DMS153 (cell line): ENCODE results near the gene PARVA.
"Not testable (repeated sequence)": the region's sequence is repeated elsewhere in the genome, so short reads cannot be mapped to it uniquely, and the experiment has no call there.

ENCODE experiments used
- DNase-seq: peaks from one replicate; lab custom pipeline; 2025; lab: John Stamatoyannopoulos, UW

PARVA gene, protein sequence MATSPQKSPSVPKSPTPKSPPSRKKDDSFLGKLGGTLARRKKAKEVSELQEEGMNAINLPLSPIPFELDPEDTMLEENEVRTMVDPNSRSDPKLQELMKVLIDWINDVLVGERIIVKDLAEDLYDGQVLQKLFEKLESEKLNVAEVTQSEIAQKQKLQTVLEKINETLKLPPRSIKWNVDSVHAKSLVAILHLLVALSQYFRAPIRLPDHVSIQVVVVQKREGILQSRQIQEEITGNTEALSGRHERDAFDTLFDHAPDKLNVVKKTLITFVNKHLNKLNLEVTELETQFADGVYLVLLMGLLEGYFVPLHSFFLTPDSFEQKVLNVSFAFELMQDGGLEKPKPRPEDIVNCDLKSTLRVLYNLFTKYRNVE

DNA sequence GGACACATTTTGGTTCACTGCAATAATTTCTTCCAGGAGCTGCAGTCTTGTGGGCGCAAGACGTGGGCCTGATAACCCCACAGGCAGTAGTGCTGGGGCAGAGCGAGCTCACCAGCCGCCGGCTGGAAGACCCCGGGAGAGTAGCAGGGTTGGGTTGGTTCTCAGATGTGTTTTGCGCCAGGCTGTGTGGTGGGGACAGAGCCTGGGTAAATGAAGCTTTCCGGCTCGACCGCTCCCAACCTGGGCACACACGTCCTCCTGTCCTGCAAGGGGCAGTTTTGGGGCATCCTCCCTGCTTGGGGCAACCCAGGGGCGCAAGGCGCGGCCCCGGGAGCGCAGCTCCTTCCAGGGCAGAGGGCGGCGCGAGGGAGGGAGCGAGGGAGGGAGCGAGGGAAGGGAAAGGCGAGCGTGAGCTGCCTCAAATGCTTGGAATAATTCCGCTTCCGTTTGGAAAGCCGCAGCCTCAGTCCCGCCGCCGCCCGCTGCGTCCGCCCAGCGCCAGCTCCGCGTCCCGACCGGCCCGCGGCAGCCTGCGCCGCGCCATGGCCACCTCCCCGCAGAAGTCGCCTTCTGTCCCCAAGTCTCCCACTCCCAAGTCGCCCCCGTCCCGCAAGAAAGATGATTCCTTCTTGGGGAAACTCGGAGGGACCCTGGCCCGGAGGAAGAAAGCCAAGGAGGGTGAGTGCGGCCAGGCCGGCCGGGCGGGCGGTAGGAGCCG is at the start of gene PARVA:
TSS of gene PARVA (plus strand) at position 466 of the 718 bp plus-strand sequence. CDS start at position 543, 77 bp downstream.
- peak; percentile 15 for DNase-seq

DNA sequence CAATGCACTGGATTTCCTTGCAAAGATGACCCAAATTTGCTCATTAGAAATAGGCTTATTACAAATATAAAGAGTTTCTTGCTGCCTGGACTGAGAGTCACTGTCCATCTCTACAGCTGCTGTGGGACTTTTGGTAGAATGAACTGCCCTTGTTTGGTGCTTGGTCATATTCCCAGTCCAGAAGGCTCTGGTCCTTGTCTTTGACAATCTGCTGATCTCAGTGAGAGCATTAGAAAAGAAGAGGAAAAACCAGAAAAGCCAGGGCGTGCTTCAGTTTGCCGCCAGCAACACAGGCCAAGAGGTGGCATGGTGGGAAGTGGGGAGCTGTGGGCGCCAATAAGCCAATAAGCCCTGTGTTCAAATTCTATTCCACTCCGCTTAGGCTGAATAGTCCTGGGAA is 48.2 kb upstream of the PARVA start:
- no peak for DNase-seq

DNA sequence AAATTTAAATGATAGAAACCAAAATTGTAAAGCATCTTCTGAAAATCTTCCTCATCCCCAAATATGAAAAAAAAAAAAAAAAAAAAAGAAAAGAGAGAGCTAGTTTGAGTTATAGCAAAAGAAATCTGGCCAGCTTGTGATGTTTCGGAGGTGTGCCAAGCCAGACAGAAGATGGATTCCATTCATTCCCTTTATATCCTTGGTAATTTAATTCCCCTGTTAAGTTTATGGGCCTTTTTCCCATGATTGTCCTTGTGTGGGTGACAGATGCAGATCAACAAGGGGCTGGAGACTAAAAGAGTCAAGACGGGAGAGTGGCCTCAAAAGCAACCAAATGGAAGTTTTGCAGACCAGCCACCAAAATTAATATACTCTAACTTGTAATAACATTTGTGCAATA is 47.6 kb upstream of the PARVA start:
- no peak for DNase-seq

DNA sequence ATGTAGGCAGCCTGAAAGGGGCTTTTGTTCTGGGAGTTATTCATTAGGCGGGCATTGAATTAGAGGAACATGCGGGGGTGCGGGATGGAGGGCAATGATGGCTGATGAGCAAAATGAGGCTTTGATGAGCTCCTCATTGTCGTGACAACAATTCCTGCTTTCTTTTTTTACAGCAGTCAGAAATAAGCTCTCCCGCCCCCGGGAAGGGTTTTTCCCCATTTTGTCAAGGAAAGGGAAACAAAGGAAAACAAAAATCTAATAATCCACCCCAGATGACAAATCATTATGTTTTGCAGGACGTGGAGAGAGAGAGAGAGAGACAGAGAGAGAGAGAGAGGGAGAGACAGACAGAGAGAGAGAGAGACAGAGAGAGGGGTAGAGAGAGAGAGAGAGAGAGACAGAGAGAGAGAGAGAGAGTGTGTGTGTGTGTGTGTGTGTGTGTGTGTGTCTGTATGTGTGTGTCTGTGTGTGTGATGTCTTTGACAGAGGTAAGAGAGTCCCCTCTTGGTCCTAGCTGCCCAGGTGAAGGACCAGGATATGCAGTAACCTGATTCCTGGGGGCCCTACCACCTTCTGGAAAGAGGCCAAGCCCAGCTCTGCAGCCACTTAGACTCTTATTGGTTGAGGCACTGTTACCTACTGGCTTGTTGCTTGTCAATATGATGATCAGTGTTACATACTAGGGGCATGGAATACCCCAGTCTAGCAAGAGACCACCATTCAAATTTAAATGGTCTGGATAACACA is 46.7 kb upstream of the PARVA start:
- peak; percentile 72 for DNase-seq

DNA sequence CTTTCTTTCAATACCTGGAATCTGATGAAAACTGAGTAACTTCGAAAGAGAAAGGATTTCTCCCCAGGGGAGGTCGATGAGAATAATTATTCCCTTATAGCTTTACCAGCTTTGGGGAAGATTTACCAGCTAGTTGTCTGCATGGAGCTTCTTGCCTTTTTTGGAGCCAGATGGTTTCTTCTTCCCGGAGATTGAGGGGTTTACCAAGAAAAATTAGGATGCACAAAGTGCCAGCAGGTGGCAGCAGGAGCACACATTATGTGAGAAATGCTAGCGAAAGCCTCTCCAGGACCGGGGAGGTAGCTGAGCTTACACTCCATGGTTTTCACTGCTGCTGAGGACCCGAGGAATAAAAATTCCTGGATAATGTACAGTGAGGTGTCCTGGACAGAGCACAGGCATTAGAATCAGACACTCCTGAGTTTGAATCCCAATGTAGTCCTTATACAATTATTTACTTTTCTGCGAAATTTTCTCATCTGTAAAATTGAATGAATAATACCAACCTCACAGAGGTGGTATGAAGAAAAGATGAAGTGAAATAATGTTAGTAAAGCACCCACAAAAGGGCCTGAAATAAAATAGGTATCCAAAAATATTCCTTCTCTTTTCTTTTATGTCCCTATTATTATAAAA is 46.0 kb upstream of the PARVA start:
- DNase-seq: peak; percentile 86

DNA sequence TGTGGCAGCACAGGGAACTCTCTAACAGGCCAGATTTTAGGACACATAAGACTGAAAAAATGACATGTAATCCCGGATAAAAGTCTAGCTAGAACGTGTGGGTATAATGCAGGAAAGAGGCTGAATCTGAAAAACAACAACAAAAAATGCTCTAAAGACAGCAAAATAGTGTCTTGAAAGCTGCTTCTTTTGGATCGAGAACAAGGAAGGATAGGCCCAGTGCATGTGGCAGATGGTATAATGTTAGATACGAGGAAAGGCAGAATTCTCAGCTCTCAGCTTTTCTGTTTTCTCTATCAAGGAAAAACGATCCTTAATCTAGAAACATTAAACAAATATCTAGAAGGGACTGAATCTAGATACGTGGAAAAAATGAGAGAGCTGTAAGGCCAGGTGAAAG is 33.8 kb upstream of the PARVA start:
- no peak for DNase-seq

DNA sequence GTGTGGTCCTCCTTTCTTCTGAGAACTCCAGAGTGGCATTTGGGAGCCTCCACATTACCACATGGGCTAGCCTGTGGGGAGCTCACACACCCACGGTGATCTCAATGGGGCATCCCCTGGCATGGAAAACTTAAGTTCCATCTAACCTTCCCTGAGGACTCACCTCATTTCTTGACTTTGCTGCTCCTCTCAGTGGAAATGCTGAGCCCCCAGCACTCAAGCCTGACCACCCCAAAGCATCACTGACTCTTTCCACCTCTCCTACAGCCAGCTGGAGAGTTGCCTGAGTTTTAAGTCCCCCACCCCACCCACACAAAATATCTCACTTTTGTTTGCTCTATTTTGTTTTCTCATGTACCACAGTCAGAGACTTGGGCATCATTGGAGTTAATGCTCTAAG is 23.8 kb upstream of the PARVA start:
- no peak for DNase-seq

DNA sequence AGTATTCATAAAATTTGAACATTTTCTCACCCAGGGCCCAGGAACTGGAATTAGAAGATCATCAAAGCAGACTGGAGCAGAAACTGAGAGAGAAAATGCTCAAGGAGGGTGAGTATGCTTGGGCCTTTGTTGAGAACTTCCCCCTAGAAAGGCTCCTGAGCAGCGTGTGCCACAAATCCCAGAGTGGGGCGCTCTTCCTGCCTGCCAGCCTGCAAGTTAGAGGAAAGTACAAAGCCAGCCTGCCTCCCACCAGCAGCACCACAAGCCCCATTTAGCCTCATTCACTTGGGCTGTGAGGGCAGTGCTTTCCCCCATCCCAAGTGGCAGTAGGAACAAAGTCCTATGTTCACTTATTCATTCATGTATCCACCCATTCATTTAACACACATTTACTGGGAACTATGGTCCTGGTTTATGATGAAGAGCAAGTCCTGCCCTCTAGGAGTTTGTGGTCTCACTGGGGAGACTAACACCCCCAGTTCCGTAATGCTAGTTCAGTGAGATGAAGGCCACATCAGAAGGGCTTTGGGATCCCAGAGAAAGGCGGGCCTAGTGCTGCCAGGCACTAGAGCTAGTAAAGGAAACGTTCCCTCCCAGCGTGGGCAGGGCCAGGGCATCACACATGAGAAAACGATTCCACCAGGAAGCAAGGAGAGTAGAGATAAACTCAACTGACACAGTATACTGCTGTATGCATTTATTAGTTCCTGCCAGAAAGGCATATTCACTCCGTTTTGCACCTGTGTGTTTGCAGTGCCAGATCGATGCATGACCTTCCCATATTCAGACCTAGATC is 22.4 kb upstream of the PARVA start:
- DNase-seq: no peak

DNA sequence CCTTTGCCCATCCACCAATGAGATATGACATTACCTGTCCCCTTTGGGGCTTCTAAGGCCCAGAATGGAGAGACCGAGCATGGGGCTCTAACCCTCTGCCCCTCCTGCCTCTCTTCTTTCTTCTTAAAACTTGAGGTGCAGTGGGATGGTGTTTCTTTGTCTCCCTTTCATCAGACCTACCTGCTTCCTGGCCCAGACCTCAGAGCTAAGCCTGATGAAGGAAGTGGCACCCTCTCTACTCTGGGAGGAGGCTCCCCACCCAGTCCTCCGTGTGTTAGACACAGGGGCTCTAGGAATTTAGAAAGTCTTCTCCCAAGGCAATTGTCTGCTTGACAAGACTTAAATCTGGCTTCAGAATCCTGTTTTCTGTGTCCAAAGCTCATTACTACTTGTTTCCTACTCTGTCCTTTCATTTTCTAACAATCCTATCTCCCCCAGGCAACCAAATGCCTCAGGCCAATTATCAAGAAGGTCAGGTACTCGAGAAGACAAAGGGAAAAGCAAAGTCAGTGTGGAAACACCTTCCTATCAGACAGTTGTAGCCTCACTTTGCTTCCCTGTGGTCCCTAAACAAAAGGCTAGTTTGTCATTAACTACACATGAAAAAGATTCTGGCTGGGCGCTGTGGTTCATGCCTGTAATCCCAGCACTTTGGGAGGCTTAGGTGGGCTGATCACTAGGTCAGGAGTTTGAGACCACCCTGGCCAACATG is 20.3 kb upstream of the PARVA start:
- DNase-seq: no peak

DNA sequence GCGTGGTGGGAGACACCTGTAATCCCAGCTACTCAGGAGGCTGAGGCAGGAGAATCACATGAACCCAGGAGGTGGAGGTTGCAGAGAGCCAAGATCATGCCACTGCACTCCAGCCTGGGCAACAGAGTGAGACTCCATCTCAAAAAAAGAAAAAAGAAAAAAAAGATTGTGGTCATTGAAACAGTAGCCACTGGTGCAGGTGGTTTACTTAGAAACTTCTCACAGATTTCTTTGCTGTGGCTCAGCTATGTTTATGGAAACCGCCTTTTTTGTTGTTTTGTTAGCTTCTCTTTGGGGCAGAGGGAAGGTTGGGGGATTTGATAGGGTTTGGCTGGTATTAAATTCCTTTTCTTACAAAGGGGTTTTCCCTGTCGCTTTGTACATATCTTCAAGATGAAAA is 19.7 kb upstream of the PARVA start:
- DNase-seq: not testable (repeated sequence)

DNA sequence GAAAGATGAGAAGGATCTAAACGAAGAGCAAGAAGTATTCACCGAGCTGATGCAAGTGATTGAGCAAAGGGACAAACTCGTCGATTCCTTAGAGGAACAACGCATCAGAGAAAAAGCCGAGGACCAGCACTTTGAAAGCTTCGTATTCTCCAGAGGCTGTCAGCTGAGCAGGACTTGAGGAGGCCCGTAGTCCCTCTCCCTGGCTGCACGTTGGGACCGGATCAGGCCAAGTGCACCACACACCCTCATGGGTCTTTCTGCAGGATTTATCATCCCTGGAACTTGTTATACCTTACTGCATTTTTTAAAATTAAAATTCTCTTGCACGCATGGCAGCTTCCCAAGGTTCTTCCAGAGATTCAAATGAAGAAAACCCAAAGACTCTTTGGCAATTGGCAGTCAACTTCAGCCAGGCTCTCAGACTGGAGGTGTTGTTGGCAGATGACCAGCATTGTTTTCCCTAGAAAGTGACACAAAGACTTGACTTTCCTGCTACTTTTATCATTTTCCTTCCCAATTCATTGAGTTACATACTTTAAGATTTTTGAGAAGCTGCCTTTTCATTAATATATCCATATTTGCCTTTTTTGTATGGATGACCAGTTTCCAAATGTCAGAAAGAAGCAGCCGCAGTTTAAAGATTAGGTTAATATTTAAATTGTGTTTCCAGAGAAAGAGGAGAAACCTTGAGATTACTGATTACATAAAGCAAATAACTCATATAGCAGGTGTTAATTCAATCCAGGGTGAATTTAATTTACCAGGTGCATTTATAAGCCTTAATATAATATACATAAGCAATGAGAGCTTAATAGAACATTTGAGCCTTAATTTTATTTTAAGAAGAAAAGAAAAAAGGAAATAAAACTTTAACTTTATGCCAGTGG is 18.8 kb upstream of the PARVA start:
- no peak for DNase-seq

DNA sequence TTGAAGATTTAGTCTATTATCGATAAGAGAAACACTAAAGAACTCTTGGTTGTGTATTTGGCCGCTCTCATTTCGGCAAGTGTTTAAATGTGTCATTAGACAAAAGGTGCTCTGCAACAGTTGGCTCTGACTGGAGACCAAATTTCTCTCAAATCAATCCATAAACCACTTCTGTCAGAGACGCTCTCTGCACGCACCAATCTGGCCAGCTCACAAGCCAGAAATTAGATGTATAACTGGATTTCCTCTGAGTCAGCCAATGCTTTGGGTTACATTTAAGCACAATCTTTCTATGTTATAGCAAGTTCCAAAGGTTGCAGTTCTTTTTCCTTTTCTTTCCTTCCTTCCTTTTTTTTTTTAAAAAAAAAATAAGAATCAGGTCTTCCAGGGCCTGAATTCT is 17.6 kb upstream of the PARVA start:
- DNase-seq: no peak

DNA sequence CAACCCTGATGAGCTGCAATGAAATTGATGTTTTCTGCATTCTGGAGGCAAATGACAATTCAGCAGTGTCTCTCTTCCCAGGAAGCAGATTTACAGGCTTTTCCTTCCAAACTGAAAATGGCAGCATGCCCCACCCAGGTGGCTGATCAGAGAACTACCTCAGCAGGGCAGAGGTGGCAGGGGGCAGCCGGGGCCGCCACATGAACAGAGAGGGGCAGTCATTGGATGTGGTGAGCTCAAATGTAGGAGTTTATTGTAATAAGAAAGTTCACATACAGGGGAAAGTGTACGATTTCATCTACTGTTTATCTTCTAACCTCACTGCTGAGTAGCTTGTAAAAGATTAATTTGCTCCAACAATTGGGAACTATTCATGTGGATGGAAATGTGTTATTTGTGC is 15.7 kb upstream of the PARVA start:
- no peak for DNase-seq

DNA sequence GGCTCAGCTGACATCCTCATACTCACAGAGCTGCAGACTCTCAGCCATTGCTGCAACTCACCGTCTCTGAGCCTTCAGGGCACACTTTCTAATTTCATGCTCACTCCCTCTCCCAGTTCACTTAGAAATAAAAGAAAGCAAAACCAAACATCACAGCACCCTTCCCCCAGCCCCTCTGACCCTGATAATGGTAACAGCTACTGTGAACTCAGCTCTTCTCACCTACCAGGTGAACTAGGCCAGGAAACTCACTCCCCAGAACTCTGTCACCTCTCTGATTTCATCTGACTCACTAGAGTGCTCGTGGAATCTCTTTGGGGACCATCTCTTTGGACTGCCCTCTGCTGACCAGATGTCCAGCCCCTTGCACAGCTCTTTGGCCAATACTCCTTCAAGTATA is 14.5 kb upstream of the PARVA start:
- DNase-seq: no peak

DNA sequence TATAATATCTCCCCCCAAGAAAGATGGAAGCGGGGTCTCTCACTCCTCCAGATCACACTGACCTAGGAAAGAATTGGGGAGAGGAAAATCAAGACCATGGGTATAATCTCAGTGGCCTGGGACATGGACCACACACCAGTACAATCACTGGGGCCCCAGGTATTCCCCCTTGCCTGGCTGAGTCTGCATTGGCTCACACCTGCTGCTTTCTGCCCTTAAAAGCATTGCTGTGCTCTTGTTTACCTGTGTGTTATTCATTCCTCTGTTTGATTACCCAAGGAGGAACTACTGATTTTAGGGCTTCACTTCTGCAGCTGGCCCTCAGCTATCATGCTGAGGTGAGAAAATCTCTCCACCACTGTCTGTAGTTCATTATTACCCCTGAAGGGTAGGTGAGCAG is 14.0 kb upstream of the PARVA start:
- no peak for DNase-seq

DNA sequence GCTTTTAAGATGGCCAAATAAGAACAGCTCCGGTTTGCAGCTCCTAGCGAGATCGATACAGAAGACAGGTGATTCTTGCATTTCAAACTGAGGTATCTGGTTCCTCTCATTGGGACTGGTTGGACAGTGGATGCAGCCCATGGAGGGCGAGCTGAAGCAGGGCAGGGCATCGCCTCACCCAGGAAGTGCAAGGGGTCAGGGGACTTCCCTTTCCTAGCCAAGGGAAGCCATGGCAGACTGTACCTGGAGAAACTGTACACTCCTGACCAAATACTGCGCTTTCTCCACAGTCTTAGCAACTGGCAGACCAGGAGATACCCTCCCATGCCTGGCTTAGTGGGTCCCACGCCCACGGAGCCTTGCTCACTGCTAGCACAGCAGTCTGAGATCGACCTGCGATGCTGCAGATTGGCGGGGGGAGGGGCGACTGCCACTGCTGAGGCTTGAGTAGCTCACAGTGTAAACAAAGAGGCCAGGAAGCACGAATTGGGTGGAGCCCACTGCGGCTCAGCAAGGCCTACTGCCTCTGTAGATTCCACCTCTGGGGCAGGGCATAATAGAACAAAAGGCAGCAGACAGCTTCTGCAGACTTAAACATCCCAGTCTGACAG is 11.3 kb upstream of the PARVA start:
- peak; percentile 86 for DNase-seq

DNA sequence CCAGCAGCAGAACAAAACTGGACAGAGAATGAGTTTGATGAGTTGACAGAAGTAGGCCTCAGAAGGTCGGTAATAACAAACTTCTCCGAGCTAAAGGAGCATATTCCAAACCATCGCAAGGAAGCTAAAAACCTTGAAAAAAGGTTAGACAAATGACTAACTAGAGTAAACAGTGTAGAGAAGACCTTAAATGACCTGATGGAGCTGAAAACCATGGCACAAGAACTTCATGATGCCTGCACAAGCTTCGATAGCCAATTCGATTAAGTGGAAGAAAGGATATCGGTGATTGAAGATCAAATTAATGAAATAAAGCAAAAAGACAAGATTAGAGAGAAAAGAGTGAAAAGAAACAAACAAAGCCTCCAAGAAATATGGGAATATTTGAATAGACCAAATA is 10.3 kb upstream of the PARVA start:
- not testable (repeated sequence) for DNase-seq

DNA sequence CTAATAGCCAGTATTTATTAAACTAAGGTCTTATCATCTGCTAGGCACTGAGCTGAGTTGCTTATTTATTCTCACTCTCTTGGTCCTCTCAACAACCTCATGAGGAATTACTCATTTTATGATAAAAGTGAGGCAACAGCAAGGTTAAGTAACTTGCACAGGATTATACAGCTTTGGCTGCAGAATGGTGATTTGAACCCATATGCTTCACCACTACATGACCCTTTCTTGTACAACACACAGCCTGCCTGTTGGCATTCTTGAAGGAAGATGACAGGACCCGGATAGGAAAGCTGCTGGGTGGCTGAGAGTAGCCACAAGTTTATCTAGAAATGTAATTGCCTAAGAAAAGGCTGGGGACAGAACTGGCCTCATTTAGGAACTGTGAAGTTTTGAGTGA is 5.3 kb upstream of the PARVA start:
- DNase-seq: no peak

DNA sequence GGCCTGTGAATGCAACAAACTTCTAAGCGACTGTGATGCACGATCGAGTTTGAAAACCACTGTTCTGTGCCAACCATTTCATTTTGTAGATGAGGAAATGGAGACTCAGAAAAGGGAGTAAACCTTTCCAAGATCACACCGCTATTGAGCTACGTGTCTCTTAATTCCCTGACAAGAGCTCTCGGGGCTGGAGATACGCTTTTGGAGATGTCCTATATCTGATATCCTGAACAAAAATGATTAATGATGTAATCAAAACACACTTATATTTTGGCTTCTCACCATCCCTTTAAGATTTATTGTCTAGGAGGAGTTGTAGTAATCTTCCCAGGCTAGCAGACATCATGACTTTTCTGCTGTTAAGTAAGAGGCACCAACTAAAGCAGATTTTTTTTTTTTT is 1.7 kb upstream of the PARVA start:
- DNase-seq: no peak
